Thyroid gland (tissue), 4 donors: Measurements from ENCODE around the gene SLC6A6. TPM values are rescaled to one million over a fixed set of nuclear protein-coding genes. Genes with fewer than 3 reads are reported as not detected.

Experiments used
- DNase-seq, 2 donors: peaks; one replicate each; pipeline ENCODE4 v3.0.0-alpha.2; 2019
- H3K27ac ChIP-seq, 3 donors: fragments of 200-600 bp; sonication (generic); 1 replicate in 2 of 3; 2 replicates in 1 of 3; pipeline ENCODE4 v1.5.1; 2016 to 2019; ENCODE audit warnings: mild to moderate bottlenecking in 1 of 3, moderate library complexity in 1 of 3
- H3K27me3 ChIP-seq: fragments of 200-600 bp; sonication (generic); one replicate; pipeline ENCODE4 v1.5.1; 2019
- H3K36me3 ChIP-seq, 2 donors: fragments of 200-600 bp; sonication (generic); one replicate each; pipeline ENCODE4 v1.5.1; 2016 to 2019
- H3K4me1 ChIP-seq, 2 donors: fragments of 200-600 bp; sonication (generic); one replicate each; pipeline ENCODE4 v1.5.1; 2017 to 2019
- H3K4me3 ChIP-seq, 3 donors: fragments of 200-600 bp; sonication (generic); replicated peaks in 1 of 3; 1 replicate in 2 of 3; 2 replicates in 1 of 3; pipeline ENCODE4 v1.5.1; 2016; ENCODE audit warnings: mild to moderate bottlenecking in 1 of 3
- H3K9me3 ChIP-seq: fragments of 200-600 bp; sonication (generic); one replicate; pipeline ENCODE4 v1.5.1; 2017
- POLR2A ChIP-seq, 2 donors: fragments of 450-650 bp; IDR thresholded peaks; one replicate each; pipeline ENCODE4 v1.6.1; 2017; ENCODE audit warnings: antibody characterized with exemption in 2 of 2, mild to moderate bottlenecking in 2 of 2, moderate library complexity in 1 of 2
- WGBS, 2 donors: methylation state at CpG; one replicate each; pipeline ENCODE4 v1.1.5; 2017; 5-methylcytosine and 5-hydroxymethylcytosine counted together
- intact Hi-C: fragments of 100-400 bp; cut with DNase I; formaldehyde crosslinking; loops from one replicate; pipeline ENCODE4 v1.15.1; 2023
- total RNA-seq, 4 donors: library from RNA; depleted of rRNA; stranded (reverse); fragments of >200 nt; gene quantifications; one replicate each; pipeline ENCODE4 v1.2.3, GENCODE V29; 2016
- TF ChIP-seq, protein P1 (sequence below), 6 experiments: fragments of 200-600 bp in 3 of 6; fragments of 450-650 bp in 3 of 6; sonication (generic) in 3 of 6; IDR thresholded peaks; one replicate each; pipeline ENCODE4 v1.5.1; 2016 to 2019; ENCODE audit warnings: antibody characterized with exemption in 6 of 6, mild to moderate bottlenecking in 2 of 6, inconsistent platforms in 1 of 6, moderate library complexity in 1 of 6

Gene SLC6A6
- total RNA-seq, 4 donors from 2014 or later: 42.7 to 98.0 (median 72.5) TPM

DNA sequence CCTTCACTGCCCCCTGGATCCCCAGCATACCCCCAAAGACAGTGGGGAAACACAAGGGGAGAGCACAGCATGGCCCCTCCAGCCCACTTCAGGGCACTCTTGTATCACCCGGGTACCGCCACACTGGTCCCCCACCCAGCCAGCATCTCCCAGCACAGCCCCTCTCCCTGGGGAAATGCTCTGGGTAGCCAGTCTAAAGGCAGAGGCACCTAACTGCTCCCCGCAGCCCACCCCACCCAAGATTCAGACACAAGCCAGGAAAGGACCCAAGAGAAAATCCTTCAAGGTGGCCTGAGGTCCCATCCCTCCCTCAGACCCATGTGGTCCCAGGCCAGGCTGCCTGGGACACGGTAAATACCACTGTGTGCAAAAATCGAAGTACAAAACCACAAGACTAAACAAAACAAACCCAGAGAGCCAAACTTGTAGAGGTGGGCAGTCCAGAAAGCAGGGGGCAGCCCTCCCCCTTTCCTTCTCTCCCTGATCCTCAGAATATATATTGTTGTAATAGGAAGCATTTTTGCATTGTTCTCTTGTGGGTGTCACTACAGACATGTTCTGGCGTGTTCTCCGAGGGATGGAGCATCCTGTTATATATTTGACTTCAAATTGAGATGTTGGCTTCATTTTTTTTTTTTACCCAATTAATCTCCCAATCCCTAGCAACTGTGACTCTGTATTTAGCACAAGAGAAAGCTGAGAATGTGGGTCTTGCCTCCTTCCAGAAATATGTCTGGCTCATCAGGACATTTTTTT, 86.1 kb downstream of the SLC6A6 start:
- intact Hi-C loops: no loop called here
- Histone ChIP-seq H3K9me3 (no peaks in the 10 kb centered on the region), H3K4me3 (no peak overlapping the region), H3K27me3 (no peaks in the 10 kb centered on the region), H3K4me1 (no peaks in the 10 kb centered on the region), H3K27ac (no peak overlapping the region), H3K36me3 (peaks cover 10 to 31% of the 10 kb centered on the region in 2 donors)
- TF ChIP-seq POLR2A (IDR thresholded peaks at IDR 0.05): no peak
- TF ChIP-seq, protein P1, sequence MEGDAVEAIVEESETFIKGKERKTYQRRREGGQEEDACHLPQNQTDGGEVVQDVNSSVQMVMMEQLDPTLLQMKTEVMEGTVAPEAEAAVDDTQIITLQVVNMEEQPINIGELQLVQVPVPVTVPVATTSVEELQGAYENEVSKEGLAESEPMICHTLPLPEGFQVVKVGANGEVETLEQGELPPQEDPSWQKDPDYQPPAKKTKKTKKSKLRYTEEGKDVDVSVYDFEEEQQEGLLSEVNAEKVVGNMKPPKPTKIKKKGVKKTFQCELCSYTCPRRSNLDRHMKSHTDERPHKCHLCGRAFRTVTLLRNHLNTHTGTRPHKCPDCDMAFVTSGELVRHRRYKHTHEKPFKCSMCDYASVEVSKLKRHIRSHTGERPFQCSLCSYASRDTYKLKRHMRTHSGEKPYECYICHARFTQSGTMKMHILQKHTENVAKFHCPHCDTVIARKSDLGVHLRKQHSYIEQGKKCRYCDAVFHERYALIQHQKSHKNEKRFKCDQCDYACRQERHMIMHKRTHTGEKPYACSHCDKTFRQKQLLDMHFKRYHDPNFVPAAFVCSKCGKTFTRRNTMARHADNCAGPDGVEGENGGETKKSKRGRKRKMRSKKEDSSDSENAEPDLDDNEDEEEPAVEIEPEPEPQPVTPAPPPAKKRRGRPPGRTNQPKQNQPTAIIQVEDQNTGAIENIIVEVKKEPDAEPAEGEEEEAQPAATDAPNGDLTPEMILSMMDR (IDR thresholded peaks at IDR 0.05): no peak
- DNase-seq: no peak
- WGBS, 2 donors: 72 to 78% methylated on average over 7 of the region's 7 CpGs

DNA sequence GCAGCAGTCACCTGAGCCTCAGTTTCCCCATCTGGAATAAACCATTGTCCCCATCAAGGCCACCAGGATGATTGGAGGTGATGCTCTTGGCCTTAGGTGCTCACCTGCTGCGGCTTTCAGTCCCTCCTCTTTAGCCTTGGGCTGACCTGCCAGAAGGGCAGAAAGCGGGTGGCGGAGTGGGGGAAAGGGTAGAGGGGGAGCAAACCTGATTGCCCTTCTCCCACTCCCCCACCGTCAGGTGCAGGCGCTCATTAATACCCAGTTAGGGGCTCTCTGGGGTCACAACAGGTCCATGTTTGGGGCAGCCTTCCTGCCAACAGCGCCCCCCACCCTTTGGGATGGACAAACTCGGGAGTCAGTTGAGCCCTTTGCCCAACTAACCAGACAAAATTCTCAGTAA, 87.2 kb downstream of the SLC6A6 start:
- no peak for TF ChIP-seq POLR2A (IDR thresholded peaks at IDR 0.05)
- TF ChIP-seq, protein P1 (IDR thresholded peaks at IDR 0.05): no peak
- peaks cover 9 to 27% of the 10 kb centered on the region in 2 donors for H3K36me3 ChIP-seq
- no peak overlapping the region for H3K4me3 ChIP-seq
- H3K27me3 ChIP-seq: no peaks in the 10 kb centered on the region
- H3K9me3 ChIP-seq: no peaks in the 10 kb centered on the region
- no peak overlapping the region for H3K27ac ChIP-seq
- WGBS, 2 donors: 81 to 96% methylated on average over 7 of the region's 7 CpGs
- intact Hi-C loops: no loop called here
- no peaks in the 10 kb centered on the region for H3K4me1 ChIP-seq
- no peak for DNase-seq

DNA sequence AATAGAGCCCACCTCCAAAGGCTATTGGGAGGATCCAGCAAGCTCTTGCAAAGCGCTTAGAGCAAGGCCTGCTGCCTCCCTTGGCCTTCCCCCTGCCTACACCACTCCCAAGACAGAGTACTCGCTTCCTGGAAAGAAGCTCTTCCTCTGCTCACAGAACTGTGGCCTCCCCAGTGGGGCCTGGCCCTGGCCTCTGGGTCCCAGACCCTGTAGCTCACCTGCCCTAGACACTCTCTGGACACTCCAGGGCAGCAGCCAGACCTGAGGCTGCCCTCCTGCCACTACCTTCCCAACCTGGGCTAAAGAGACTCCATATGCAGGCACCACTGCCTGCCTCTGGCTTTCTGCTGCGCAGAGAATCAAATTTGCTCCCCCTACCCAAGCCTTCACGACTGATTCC, 87.8 kb downstream of the SLC6A6 start:
- Histone ChIP-seq H3K27ac (no peak overlapping the region), H3K27me3 (no peaks in the 10 kb centered on the region), H3K36me3 (peaks cover 9 to 21% of the 10 kb centered on the region in 2 donors), H3K4me1 (no peaks in the 10 kb centered on the region), H3K9me3 (no peaks in the 10 kb centered on the region), H3K4me3 (no peak overlapping the region)
- intact Hi-C loops: no loop called here
- DNase-seq: no peak
- 88 to 92% methylated on average over 4 of the region's 4 CpGs for whole genome bisulfite sequencing, 2 donors
- TF ChIP-seq POLR2A (IDR thresholded peaks at IDR 0.05): no peak
- TF ChIP-seq, protein P1 (IDR thresholded peaks at IDR 0.05): no peak

DNA sequence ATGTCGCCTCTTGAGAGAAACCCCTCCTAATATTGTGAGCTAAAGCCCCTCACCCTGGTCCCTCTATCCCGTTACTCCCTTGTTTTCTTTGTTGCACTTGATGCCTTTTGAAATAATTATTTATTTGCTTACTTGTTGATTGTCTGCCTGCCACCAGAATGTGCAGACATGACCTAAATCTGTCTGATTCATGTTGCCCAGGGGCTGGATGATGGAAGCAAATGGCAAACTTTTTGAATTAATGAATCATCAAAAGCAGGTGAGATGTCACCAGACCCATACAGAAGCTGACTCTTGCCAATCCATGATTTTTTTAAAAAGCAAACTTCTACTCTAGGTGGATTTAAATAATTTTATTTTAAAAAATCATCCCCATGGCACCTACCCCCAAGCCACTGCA, 88.4 kb downstream of the SLC6A6 start:
- TF ChIP-seq POLR2A (IDR thresholded peaks at IDR 0.05): no peak
- TF ChIP-seq, protein P1 (IDR thresholded peaks at IDR 0.05): no peak
- DNase-seq: no peak
- peaks cover 4 to 17% of the 10 kb centered on the region in 2 donors for H3K36me3 ChIP-seq
- H3K27ac ChIP-seq: no peak overlapping the region
- H3K9me3 ChIP-seq: no peaks in the 10 kb centered on the region
- H3K4me3 ChIP-seq: no peak overlapping the region
- 99% methylated on average over 2 of the region's 2 CpGs for WGBS, 2 donors
- no peaks in the 10 kb centered on the region for H3K27me3 ChIP-seq
- intact Hi-C loops: no loop called here
- H3K4me1 ChIP-seq: no peaks in the 10 kb centered on the region

DNA sequence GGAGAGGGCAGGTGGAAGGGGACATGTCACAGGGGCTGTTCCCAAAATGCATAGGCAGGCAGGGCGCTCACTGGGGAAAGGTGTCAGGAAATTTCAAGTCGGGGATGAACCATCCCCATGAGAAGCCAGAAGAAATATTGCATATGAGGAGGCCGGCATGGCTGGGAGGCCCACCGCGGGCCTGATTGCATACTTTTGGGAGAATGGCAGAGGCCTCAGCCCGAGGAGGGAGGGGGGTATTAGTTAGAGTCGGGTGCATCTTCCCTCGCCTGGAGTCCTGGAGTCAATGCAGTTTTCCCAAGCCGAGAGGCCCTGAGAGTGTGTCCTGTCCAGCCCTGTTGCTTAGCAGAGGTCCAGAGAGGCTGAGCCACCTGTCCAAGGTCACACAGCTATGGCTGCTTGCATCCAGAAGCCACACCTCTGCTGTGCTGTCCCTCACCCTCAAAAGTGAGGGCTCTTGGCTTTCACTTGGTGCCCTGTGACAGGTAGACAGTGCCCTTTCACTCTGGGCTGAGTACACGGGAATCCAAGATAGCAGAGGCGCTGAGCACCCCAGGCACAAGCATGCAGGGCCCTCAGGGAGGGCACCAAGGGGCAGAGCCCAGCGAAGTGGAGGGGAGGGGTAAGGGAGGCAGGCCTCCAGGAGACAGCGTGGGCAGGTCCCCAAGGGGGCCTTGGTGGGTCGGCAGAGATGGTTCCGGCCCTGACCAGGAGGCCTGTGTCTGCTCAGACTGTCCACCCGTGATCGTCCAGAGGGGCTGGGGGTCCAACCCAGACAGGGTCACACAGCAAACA, 89.2 kb downstream of the SLC6A6 start:
- Histone ChIP-seq H3K36me3 (peaks cover 0 to 13% of the 10 kb centered on the region in 2 donors), H3K27ac (no peak overlapping the region), H3K4me3 (no peak overlapping the region), H3K9me3 (no peaks in the 10 kb centered on the region), H3K27me3 (no peaks in the 10 kb centered on the region), H3K4me1 (no peaks in the 10 kb centered on the region)
- no peak for TF ChIP-seq POLR2A (IDR thresholded peaks at IDR 0.05)
- TF ChIP-seq, protein P1 (IDR thresholded peaks at IDR 0.05): no peak
- DNase-seq: no peak
- intact Hi-C loops: no loop called here
- 89 to 95% methylated on average over 14 to 16 of the region's 17 CpGs for WGBS, 2 donors
